COLO668 (cell line): ENCODE results near the gene DEPDC4.
"Not testable (repeated sequence)": the region's sequence is repeated elsewhere in the genome, so short reads cannot be mapped to it uniquely, and the experiment has no call there.

Source experiments
- DNase-seq: peaks from one replicate; lab custom pipeline; 2025; ENCODE audit not compliant: unreplicated experiment; lab: John Stamatoyannopoulos, UW

The DEPDC4 gene

GRCh38 chr12:100266835-100267602 lies at the start of gene DEPDC4, which contains the start of gene SCYL2:
Gene DEPDC4, minus strand, starts transcription at chr12:100267079. Its CDS starts 3 bp downstream, at chr12:100267076.
Gene SCYL2, plus strand, starts transcription at chr12:100267177. Its CDS starts 15,794 bp downstream, at chr12:100282971.
- peak; percentile 94 for DNase-seq

GRCh38 chr12:100311317-100311716 lies 44.4 kb upstream of the DEPDC4 start:
- DNase-seq, result no peak

- not testable (repeated sequence) for DNase-seq
Measured at GRCh38 chr12:100308138-100308537, 41.3 kb upstream of the DEPDC4 start.

- not testable (repeated sequence) for DNase-seq
Measured at GRCh38 chr12:100304334-100304733, 37.5 kb upstream of the DEPDC4 start.

GRCh38 chr12:100303831-100304230 lies 37.0 kb upstream of the DEPDC4 start:
- DNase-seq, result no peak

GRCh38 chr12:100302081-100302480 lies 35.2 kb upstream of the DEPDC4 start:
- no peak for DNase-seq

GRCh38 chr12:100295764-100296555 lies 29.1 kb upstream of the DEPDC4 start:
- no peak for DNase-seq

- DNase-seq, result not testable (repeated sequence)
Measured at GRCh38 chr12:100294366-100294765, 27.5 kb upstream of the DEPDC4 start.

GRCh38 chr12:100293017-100293416 lies 26.1 kb upstream of the DEPDC4 start:
- no peak for DNase-seq

- no peak for DNase-seq
Measured at GRCh38 chr12:100290016-100290415, 23.1 kb upstream of the DEPDC4 start.

- DNase-seq, result no peak
Measured at GRCh38 chr12:100289038-100289437, 22.2 kb upstream of the DEPDC4 start.

- DNase-seq, result not testable (repeated sequence)
Measured at GRCh38 chr12:100284556-100284955, 17.7 kb upstream of the DEPDC4 start.

GRCh38 chr12:100279607-100280244 lies 12.8 kb upstream of the DEPDC4 start:
- no peak for DNase-seq

- DNase-seq, result no peak
Measured at GRCh38 chr12:100279159-100279558, 12.3 kb upstream of the DEPDC4 start.

- DNase-seq, result no peak
Measured at GRCh38 chr12:100274291-100274690, 7.4 kb upstream of the DEPDC4 start.

GRCh38 chr12:100273782-100274181 lies 6.9 kb upstream of the DEPDC4 start:
- no peak for DNase-seq

- DNase-seq, result no peak
Measured at GRCh38 chr12:100268835-100269564, 2.1 kb upstream of the DEPDC4 start.

- peak; percentile 53 for DNase-seq
Measured at GRCh38 chr12:100267603-100268281, 863 bp upstream of the DEPDC4 start.

GRCh38 chr12:100266585-100266834 lies 369 bp downstream of the DEPDC4 start:
- no peak for DNase-seq

GRCh38 chr12:100265732-100266584 lies 921 bp downstream of the DEPDC4 start:
- DNase-seq, result no peak
